Daoy (cell line): ENCODE measurements around the gene TMPRSS9. TPM values are rescaled to one million over a fixed set of nuclear protein-coding genes. Genes with fewer than 3 reads are reported as not detected.
"Not testable (repeated sequence)": the region's sequence is repeated elsewhere in the genome, so short reads cannot be mapped to it uniquely, and the experiment has no call there.

Experiments
- DNase-seq: peaks from one replicate; pipeline ENCODE4 v3.0.0-alpha.2; 2015; ENCODE audit warnings: low read depth
- total RNA-seq: library from RNA; depleted of rRNA; stranded (reverse); fragments of >200 nt; shearing (Covaris generic); gene quantifications from 2 replicates; pipeline ENCODE4 v1.2.3, GENCODE V29; 2014; rRNA removed

The TMPRSS9 gene
- total RNA-seq, 1 experiment from 2014 or later = not detected

DNA sequence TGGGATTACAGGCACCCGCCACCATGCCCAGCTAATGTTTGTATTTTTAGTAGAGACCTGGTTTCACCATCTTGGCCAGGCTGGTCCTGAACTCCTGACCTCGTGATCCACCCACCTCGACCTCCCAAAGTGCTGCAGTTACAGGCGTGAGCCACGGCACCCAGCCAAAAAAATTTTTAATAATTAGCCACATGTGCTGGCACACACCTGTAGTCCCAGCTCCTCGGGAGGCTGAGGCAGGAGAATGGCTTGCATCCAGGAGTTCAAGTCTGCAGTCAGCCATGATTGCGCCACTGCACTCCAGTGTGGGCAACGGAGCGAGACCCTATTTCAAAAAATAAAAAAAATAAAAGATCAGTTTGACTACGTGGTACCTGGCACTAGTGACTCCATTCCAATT is 98.7 kb downstream of the TMPRSS9 start:
- DNase-seq = not testable (repeated sequence)

DNA sequence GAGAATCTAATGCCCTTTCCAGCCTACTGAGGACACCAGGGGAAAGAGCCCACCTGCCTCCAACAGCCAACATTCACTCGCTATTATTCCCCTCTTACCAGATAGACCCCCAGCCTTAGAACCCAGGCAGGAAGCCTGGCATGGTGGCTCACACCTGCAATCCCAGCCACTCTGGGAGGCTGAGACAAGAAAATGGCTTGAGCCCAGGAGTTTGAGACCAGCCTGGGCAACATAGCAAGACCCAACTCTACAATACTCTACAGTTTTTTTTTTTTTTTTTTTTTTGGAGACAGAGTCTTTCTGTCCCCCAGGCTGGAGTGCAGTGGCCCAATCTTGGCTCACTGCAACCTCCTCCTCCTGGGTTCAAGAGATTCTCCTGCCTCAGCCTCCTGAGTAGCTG is 100.2 kb downstream of the TMPRSS9 start:
- no peak for DNase-seq

DNA sequence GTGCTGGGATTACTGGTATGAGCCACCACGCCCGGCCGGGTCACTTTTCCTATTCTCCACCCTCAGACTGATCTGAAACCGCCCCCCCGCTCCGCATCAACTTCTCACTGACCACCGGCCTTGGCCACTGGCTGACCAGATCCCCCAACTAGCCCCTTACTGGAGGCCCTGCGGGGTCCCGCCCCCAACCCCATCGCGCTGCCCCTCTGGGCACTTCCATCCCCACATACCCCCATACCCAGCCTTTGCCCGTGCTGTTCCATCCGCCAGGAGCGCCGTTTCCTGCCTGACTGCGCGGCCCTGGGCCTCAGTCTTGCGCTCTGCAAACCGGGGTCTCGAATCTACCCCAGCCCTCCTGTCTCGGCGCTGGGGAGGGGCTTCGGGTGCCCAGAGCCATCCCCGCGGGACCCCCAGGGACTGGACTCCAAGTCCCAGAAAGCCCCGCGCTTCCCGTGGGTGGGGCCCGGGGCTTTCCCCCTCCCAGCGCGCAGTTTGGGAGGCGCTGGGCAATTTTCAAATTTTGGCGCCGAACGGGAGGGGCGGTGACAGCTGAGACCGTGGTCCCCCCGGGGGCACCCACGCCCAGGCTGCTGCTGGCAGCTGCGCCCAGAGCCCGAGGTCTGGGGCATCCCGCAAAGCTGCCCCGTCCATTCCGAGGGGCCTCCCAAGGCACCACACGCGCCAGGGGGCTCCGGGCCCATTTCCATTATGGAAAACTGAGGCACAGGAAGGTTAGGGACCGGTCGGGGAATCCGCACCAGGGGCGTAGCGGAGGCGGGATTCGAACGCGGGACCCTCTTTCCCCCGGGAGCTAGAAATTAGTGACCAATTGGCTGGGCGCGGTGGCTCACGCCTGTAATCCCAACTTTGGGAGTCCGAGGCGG is 101.9 kb downstream of the TMPRSS9 start:
- DNase-seq = peak; percentile 92

DNA sequence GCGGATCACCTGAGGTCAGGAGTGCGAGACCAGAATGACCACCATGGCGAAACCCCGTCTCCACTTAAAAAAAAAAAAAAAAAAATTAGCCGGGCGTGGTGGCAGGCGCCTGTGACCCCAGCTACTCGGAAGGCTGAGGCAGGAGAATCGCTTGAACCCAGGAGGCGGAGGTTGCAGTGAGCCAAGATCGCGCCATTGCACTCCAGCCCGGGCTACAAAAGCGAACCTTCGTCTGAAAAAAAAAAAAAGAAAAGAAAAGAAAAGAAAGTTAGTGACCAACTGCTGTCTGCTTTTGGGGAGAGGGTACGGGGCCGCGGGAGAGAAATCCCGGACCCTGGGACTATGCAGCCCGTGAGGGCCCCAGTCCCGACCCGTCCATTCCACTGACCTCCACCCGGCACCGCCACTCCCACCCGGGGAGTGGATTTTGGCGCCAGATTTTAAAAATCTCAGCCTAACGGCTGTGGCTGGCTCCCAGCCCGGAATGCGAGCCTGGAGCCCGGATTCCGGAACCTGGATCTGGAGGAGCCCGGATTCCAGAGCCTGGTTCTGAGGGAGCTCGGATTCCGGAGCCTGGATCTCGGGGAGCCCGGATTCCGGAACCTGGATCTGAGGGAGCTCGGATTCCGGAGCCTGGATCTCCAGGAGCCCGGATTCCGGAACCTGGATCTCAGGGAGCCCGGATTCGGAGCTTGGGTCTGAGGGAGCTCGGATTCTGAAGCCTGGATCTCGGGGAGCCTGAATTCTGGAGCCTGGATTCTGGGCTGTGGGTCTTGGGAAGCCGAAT is 102.8 kb downstream of the TMPRSS9 start:
- peak; percentile 96 for DNase-seq

DNA sequence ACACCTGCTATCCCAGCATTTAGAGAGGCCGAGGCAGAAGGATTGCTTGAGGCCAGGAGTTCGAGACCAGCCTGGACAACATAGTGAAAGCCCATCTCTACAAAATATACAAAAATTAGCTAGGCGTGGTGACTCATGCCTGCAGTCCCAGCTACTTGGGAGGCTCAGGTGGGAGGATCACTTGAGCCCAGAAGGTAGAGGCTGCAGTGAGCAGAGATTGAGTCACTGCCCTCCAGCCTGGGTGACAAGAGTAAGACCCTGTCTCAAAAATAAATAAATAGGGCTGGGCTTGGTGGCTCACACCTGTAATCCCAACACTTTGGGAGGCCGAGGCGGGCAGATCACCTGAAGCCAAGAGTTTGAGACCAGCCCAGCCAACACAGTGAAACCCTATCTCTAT is 103.6 kb downstream of the TMPRSS9 start:
- DNase-seq = not testable (repeated sequence)

DNA sequence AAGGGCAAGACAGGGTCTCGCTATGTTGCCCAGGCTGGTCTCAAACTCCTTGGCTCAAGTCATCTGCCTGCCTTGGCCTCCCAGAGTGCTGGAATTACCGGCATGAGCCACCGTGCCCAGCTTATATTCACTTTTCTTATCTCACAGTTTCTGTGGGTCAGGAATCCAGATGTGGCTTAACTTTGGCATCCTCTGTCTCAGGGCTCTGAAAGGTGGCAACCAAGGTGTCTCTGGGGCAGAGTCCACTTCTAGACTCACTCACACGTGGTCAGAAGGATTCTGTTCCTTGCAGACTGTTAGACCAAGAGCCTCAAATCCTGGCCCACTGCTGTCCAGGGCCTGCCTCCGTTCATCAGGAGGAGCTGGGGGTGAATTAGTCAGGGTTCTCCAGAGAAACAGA is 104.3 kb downstream of the TMPRSS9 start:
- DNase-seq = no peak

DNA sequence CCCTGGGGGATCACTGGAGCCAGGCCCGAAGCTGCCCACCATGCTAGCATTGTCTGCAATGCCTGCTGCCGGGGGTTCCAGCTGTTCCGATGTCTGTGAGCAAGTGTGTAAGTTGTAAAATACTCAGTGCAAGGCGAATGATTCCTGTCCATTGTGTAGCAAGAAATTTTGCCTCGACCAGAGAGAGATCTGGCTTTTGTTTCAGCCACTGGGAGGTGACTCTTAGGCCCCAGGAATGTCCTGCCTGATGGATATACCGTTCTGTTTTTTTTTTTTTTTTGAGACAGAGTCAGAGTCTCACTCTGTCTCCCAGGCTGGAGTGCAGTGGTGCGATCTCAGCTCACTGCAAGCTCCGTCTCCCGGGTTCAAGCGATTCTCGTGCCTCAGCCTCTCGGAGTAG is 108.5 kb downstream of the TMPRSS9 start:
- no peak for DNase-seq

- peak; percentile 88 for DNase-seq
Observed at GRCh38 chr19:2469102-2469914, 109.2 kb downstream of the TMPRSS9 start.

DNA sequence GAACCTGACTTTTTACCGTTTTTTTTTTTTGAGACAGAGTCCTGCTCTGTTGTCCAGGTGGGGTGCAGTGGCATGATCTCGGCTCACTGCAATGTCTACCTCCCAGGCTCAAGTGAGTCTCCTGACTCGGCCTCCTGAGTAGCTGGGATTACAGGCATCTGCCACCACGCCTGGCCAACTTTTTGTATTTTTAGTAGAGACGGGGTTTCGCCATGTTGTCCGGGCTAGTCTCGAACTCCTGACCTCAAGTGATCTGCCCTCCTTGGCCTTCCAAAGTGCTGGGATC is 109.8 kb downstream of the TMPRSS9 start:
- not testable (repeated sequence) for DNase-seq

DNA sequence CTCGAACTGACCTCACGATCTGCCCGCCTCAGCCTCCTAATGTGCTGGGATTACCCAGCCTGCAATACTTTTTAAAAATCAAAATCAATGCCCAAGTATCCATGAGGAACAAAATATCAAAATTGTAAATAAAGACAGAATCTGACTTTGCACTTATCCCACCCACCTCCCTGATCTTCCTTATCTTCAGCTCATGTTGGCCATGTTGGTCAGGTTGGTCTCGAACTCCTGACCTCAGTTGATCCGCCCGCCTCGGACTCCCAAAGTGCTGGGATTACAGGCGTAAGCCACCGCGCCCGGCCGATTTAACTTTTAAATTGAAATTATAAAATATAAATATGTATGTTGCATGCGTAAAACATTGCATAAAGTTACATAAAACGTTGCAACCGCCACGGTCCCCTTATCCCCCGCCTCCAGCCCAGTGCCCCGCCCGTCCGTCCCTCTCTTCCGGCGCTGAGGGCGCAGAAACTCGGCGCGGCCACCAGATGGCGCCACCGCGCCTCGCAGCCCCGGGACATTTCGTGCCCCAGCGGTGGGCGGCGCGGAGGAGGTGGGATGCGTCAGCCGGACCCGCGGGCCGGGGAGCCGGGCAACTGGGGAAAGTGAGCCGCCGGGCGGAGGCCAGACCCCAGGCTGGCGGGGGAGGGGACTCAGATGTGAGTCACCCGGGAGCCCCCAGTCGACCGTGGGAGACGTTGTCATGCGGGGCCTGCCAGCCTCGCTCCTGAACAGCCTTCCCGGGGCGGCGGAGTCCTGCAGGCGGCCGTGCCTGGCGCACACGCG is 114.4 kb downstream of the TMPRSS9 start:
- peak; percentile 97 for DNase-seq

GRCh38 chr19:2475018-2475701 is 115.1 kb downstream of the TMPRSS9 start:
- DNase-seq = peak; percentile 83

Other genes with a start within 250 kb of the TMPRSS9 start
- gene AP3D1, start 208.7 kb upstream of the TMPRSS9 start, total RNA-seq = 79.0 and 93.3 TPM in 2 replicates
- 5.0 and 10.8 TPM in 2 replicates for gene DOT1L, start 196.3 kb upstream of the TMPRSS9 start, total RNA-seq
- 70.9 and 101 TPM in 2 replicates for gene PLEKHJ1, start 123.9 kb upstream of the TMPRSS9 start, total RNA-seq
- 26.3 and 47.7 TPM in 2 replicates for gene SF3A2, start 123.4 kb upstream of the TMPRSS9 start, total RNA-seq
- gene AMH, start 110.9 kb upstream of the TMPRSS9 start, total RNA-seq = 0.51 and 2.2 TPM in 2 replicates
- 1.6 TPM in 1 of 2 replicates, not detected in the other for gene JSRP1, start 103.8 kb upstream of the TMPRSS9 start, total RNA-seq
- not detected in 2 replicates for gene PEAK3, start 78.1 kb upstream of the TMPRSS9 start, total RNA-seq
- gene LINGO3, start 52.1 kb upstream of the TMPRSS9 start, total RNA-seq = 0.23 and 0.24 TPM in 2 replicates
- gene LSM7, start 31.7 kb upstream of the TMPRSS9 start, total RNA-seq = 363 and 380 TPM in 2 replicates
- 19.3 and 24.4 TPM in 2 replicates for gene SPPL2B, start 31.6 kb upstream of the TMPRSS9 start, total RNA-seq
- gene TIMM13, start 67.3 kb downstream of the TMPRSS9 start, total RNA-seq = 54.0 and 56.3 TPM in 2 replicates
- 207 and 209 TPM in 2 replicates for gene LMNB2, start 96.7 kb downstream of the TMPRSS9 start, total RNA-seq
- gene GADD45B, start 115.9 kb downstream of the TMPRSS9 start, total RNA-seq = 70.5 and 85.9 TPM in 2 replicates